Left lung (tissue), 10 donors: ENCODE results near the gene SNAI3. TPM values are rescaled to one million over a fixed set of nuclear protein-coding genes. Genes with fewer than 3 reads are reported as not detected.
A peak's percentile ranks its signal among the peaks of the same experiment; 100 is the strongest.

Experiments used
- ATAC-seq: fragments of 200-7000 bp; cut with Tn5 transposase; one replicate; pipeline ENCODE4 v1.9.1; 2020; ENCODE audit warnings: moderate library complexity
- DNase-seq, 4 donors: peaks; one replicate each; pipeline ENCODE4 v3.0.0-alpha.2; 2013 to 2020
- H3K27ac ChIP-seq, 2 donors: fragments of 200-600 bp; sonication (generic) in 1 of 2; one replicate each; pipeline versions ENCODE4 v1.5.0 to v1.8.0; 2020 to 2021
- H3K27me3 ChIP-seq, 2 donors: fragments of 200-600 bp; sonication (generic) in 1 of 2; one replicate each; pipeline versions ENCODE4 v1.5.0 to v1.8.0; 2020 to 2021
- H3K36me3 ChIP-seq, 2 donors: fragments of 200-600 bp; sonication (generic) in 1 of 2; one replicate each; pipeline versions ENCODE4 v1.5.0 to v1.8.0; 2020 to 2021
- H3K4me1 ChIP-seq, 2 donors: fragments of 200-600 bp; one replicate each; pipeline ENCODE4 v1.8.0; 2021
- H3K4me3 ChIP-seq, 2 donors: fragments of 200-600 bp; sonication (generic) in 1 of 2; one replicate each; pipeline versions ENCODE4 v1.5.0 to v1.8.0; 2020 to 2021; ENCODE audit warnings: mild to moderate bottlenecking in 1 of 2
- H3K9me3 ChIP-seq, 2 donors: fragments of 200-600 bp; sonication (generic) in 1 of 2; one replicate each; pipeline versions ENCODE4 v1.5.0 to v1.8.0; 2020 to 2021
- CTCF ChIP-seq, 2 donors: fragments of 200-600 bp; sonication (generic) in 1 of 2; IDR thresholded peaks; one replicate each; pipeline versions ENCODE4 v1.5.0 to v1.8.0; 2021; ENCODE audit warnings: antibody characterized with exemption in 2 of 2
- intact Hi-C, 2 donors: fragments of 100-400 bp; cut with DNase I; formaldehyde crosslinking; loops; one replicate each; pipeline versions ENCODE4 v1.11.2 to v1.14.2; 2022
- polyA plus RNA-seq, 6 donors: library from polyadenylated mRNA; unstranded; fragments of 120-200 nt; gene quantifications; one replicate each; pipeline ENCODE4 v1.2.1, GENCODE V29; 2013; ENCODE audit not compliant: insufficient read length in 6 of 6
- total RNA-seq, 2 donors: library from RNA; stranded (reverse); fragmentation: NEBNext Ultra II Directional; extraction: Animal tissue kit (Norgen Biotek cat#: 25700); gene quantifications; one replicate each; pipeline ENCODE4 v1.2.1, GENCODE V29; 2021
- donor health status: DM: no; HTN: yes; CAD: no.
- donor health status: DM: no; HTN: no; CAD: no.

SNAI3 gene
- total and polyA plus RNA-seq, 8 donors, result 0.86 to 2.3 (median 1.8) TPM

GRCh38 chr16:88713568-88714419 is 27.5 kb upstream of the SNAI3 start:
- Histone ChIP-seq H3K4me3 (no peak overlapping the region), H3K9me3 (no peaks in the 10 kb centered on the region), H3K27me3 (no peaks in the 10 kb centered on the region), H3K36me3 (peaks cover 0 to 66% of the 10 kb centered on the region in 2 donors), H3K4me1 (no peaks in the 10 kb centered on the region), H3K27ac (no peak overlapping the region)
- ATAC-seq (peak; percentile 22), DNase-seq (no peak)
- TF ChIP-seq CTCF (IDR thresholded peaks at IDR 0.05), result no peak
- intact Hi-C loops, result no loop called here

- ATAC-seq (no peak), DNase-seq (no peak)
- Histone ChIP-seq H3K36me3 (peaks cover 0 to 59% of the 10 kb centered on the region in 2 donors), H3K4me3 (no peak overlapping the region), H3K27ac (no peak overlapping the region), H3K27me3 (no peaks in the 10 kb centered on the region), H3K9me3 (no peaks in the 10 kb centered on the region), H3K4me1 (peaks cover 0 to under 1% of the 10 kb centered on the region in 2 donors)
- no peak for TF ChIP-seq CTCF (IDR thresholded peaks at IDR 0.05)
- intact Hi-C loops, result no loop called here
Observed at GRCh38 chr16:88713054-88713453, 26.7 kb upstream of the SNAI3 start.

GRCh38 chr16:88712362-88712979 is 26.2 kb upstream of the SNAI3 start:
- Histone ChIP-seq H3K27ac (no peak overlapping the region), H3K4me3 (no peak overlapping the region), H3K27me3 (no peaks in the 10 kb centered on the region), H3K36me3 (peaks cover 0 to 53% of the 10 kb centered on the region in 2 donors), H3K4me1 (peaks cover 2 to 7% of the 10 kb centered on the region in 2 donors), H3K9me3 (no peaks in the 10 kb centered on the region)
- TF ChIP-seq CTCF (IDR thresholded peaks at IDR 0.05), result no peak
- intact Hi-C loops, result no loop called here
- DNase-seq (no peak), ATAC-seq (no peak)

GRCh38 chr16:88711750-88712340 is 25.5 kb upstream of the SNAI3 start:
- TF ChIP-seq CTCF (IDR thresholded peaks at IDR 0.05), result no peak
- ATAC-seq (no peak), DNase-seq (no peak)
- intact Hi-C loops, result no loop called here
- Histone ChIP-seq H3K27ac (no peak overlapping the region), H3K27me3 (no peaks in the 10 kb centered on the region), H3K36me3 (peaks cover 0 to 47% of the 10 kb centered on the region in 2 donors), H3K4me1 (peaks cover 8 to 13% of the 10 kb centered on the region in 2 donors), H3K9me3 (no peaks in the 10 kb centered on the region), H3K4me3 (no peak overlapping the region)

GRCh38 chr16:88710556-88710955 is 24.2 kb upstream of the SNAI3 start:
- Histone ChIP-seq H3K9me3 (no peaks in the 10 kb centered on the region), H3K4me1 (peaks cover 10 to 18% of the 10 kb centered on the region in 2 donors), H3K4me3 (no peak overlapping the region), H3K27me3 (no peaks in the 10 kb centered on the region), H3K36me3 (peaks cover 0 to 34% of the 10 kb centered on the region in 2 donors), H3K27ac (no peak overlapping the region)
- ATAC-seq (no peak), DNase-seq (no peak)
- TF ChIP-seq CTCF (IDR thresholded peaks at IDR 0.05), result no peak
- intact Hi-C loops, result no loop called here
